Measurements from ENCODE around the gene PFKFB2.

The PFKFB2 gene

GRCh38 chr1:207022996-207023679 lies 29.9 kb upstream of the PFKFB2 start:
- H3K4me3 ChIP-seq (ENCODE audit: insufficient read depth in 1 of 2, low read depth in 1 of 2, low read length in 2 of 2), result no peak overlapping the region
- no peak overlapping the region for H3K4me2 ChIP-seq (ENCODE audit: low read length, poor library complexity, severe bottlenecking)
- no peaks in the 10 kb centered on the region for H3K27me3 ChIP-seq (ENCODE audit: control insufficient read depth in 1 of 2, insufficient read depth in 1 of 2, low read length in 2 of 2)
- no peak overlapping the region for H4K8ac ChIP-seq (ENCODE audit: low read length)
- no peak overlapping the region for H2BK5ac ChIP-seq (ENCODE audit: low read depth, low read length, poor library complexity, severe bottlenecking)
- H3K9ac ChIP-seq (ENCODE audit: low read length), result no peak overlapping the region
- H2AFZ ChIP-seq (ENCODE audit: low read depth, low read length), result no peak overlapping the region
- H3K4me1 ChIP-seq (ENCODE audit: control insufficient read depth, insufficient read depth, low read depth, low read length), result peaks cover 22% of the 10 kb centered on the region
- peak overlapping the region in 1 of 2 experiments; percentile 45 for H3K14ac ChIP-seq (ENCODE audit: low read length in 2 of 2)
- H3K18ac ChIP-seq (ENCODE audit: low read depth in 1 of 2, low read length in 2 of 2), result no peak overlapping the region
- H3K36me3 ChIP-seq (ENCODE audit: control insufficient read depth in 1 of 2, insufficient read depth in 2 of 2, low read depth in 1 of 2, low read length in 2 of 2), result no peaks in the 10 kb centered on the region
- no peaks in the 10 kb centered on the region for H3K9me3 ChIP-seq (ENCODE audit: control insufficient read depth, low read length)
- 94% methylated on average over 8 of the region's 8 CpGs for WGBS
- H4K91ac ChIP-seq (ENCODE audit: low read length), result no peak overlapping the region
- no peak overlapping the region for H2BK120ac ChIP-seq (ENCODE audit: low read depth, low read length)
- no peak overlapping the region for H3K27ac ChIP-seq (ENCODE audit: low read length, poor library complexity, severe bottlenecking)
- no peak for DNase-seq
- H2BK12ac ChIP-seq (ENCODE audit: low read length in 2 of 2), result no peak overlapping the region
- H2AK5ac ChIP-seq (ENCODE audit: low read length, severe bottlenecking), result peak overlapping the region; percentile 71
- H3K4ac ChIP-seq (ENCODE audit: low read depth in 1 of 2, low read length in 2 of 2), result no peak overlapping the region
- no peak overlapping the region for H3K23ac ChIP-seq (ENCODE audit: low read length in 2 of 2)
- H2BK15ac ChIP-seq (ENCODE audit: low read depth, poor library complexity, severe bottlenecking), result no peak overlapping the region
- H3K79me1 ChIP-seq (replicated peaks; ENCODE audit: low read length, poor library complexity, severe bottlenecking), result no peaks in the 10 kb centered on the region

- Histone ChIP-seq H3K9me3 (ENCODE audit: control insufficient read depth, low read length) (no peaks in the 10 kb centered on the region), H4K91ac (ENCODE audit: low read length) (peak overlapping the region; percentile 14), H3K79me1 (replicated peaks; ENCODE audit: low read length, poor library complexity, severe bottlenecking) (no peaks in the 10 kb centered on the region), H2AFZ (ENCODE audit: low read depth, low read length) (peak overlapping the region; percentile 36), H2BK12ac (ENCODE audit: low read length in 2 of 2) (peak overlapping the region; percentile 38 to 61), H2BK5ac (ENCODE audit: low read depth, low read length, poor library complexity, severe bottlenecking) (peak overlapping the region; percentile 66), H2AK5ac (ENCODE audit: low read length, severe bottlenecking) (peak overlapping the region; percentile 13), H3K18ac (ENCODE audit: low read depth in 1 of 2, low read length in 2 of 2) (peak overlapping the region; percentile 1 to 70), H3K14ac (ENCODE audit: low read length in 2 of 2) (no peak overlapping the region), H2BK15ac (ENCODE audit: low read depth, poor library complexity, severe bottlenecking) (peak overlapping the region; percentile 33), H3K4me3 (ENCODE audit: insufficient read depth in 1 of 2, low read depth in 1 of 2, low read length in 2 of 2) (no peak overlapping the region), H3K23ac (ENCODE audit: low read length in 2 of 2) (no peak overlapping the region), H2BK120ac (ENCODE audit: low read depth, low read length) (peak overlapping the region; percentile 77), H3K27me3 (ENCODE audit: control insufficient read depth in 1 of 2, insufficient read depth in 1 of 2, low read length in 2 of 2) (no peaks in the 10 kb centered on the region), H3K4ac (ENCODE audit: low read depth in 1 of 2, low read length in 2 of 2) (peak overlapping the region; percentile 7 to 32), H4K8ac (ENCODE audit: low read length) (peak overlapping the region; percentile 27), H3K9ac (ENCODE audit: low read length) (no peak overlapping the region), H3K4me1 (ENCODE audit: control insufficient read depth, insufficient read depth, low read depth, low read length) (peaks cover 22% of the 10 kb centered on the region), H3K27ac (ENCODE audit: low read length, poor library complexity, severe bottlenecking) (peak overlapping the region; percentile 99), H3K4me2 (ENCODE audit: low read length, poor library complexity, severe bottlenecking) (no peak overlapping the region), H3K36me3 (ENCODE audit: control insufficient read depth in 1 of 2, insufficient read depth in 2 of 2, low read depth in 1 of 2, low read length in 2 of 2) (no peaks in the 10 kb centered on the region)
- WGBS, result 75% methylated on average over 13 of the region's 18 CpGs
- DNase-seq, result no peak
Observed at GRCh38 chr1:207024202-207025145, 28.6 kb upstream of the PFKFB2 start.

GRCh38 chr1:207025146-207025880 lies 27.8 kb upstream of the PFKFB2 start:
- no peaks in the 10 kb centered on the region for H3K79me1 ChIP-seq (replicated peaks; ENCODE audit: low read length, poor library complexity, severe bottlenecking)
- peak overlapping the region; percentile 26 to 83 for H3K18ac ChIP-seq (ENCODE audit: low read depth in 1 of 2, low read length in 2 of 2)
- no peak overlapping the region for H2AFZ ChIP-seq (ENCODE audit: low read depth, low read length)
- H2BK5ac ChIP-seq (ENCODE audit: low read depth, low read length, poor library complexity, severe bottlenecking), result peak overlapping the region; percentile 77
- H3K4me1 ChIP-seq (ENCODE audit: control insufficient read depth, insufficient read depth, low read depth, low read length), result peaks cover 22% of the 10 kb centered on the region
- no peak overlapping the region for H3K23ac ChIP-seq (ENCODE audit: low read length in 2 of 2)
- peak; percentile 41 for DNase-seq
- no peaks in the 10 kb centered on the region for H3K27me3 ChIP-seq (ENCODE audit: control insufficient read depth in 1 of 2, insufficient read depth in 1 of 2, low read length in 2 of 2)
- H2AK5ac ChIP-seq (ENCODE audit: low read length, severe bottlenecking), result peak overlapping the region; percentile 93
- H2BK120ac ChIP-seq (ENCODE audit: low read depth, low read length), result peak overlapping the region; percentile 6
- H4K8ac ChIP-seq (ENCODE audit: low read length), result peak overlapping the region; percentile 87
- WGBS, result 49% methylated on average over 4 of the region's 5 CpGs
- H3K27ac ChIP-seq (ENCODE audit: low read length, poor library complexity, severe bottlenecking), result peak overlapping the region; percentile 99
- H3K9me3 ChIP-seq (ENCODE audit: control insufficient read depth, low read length), result no peaks in the 10 kb centered on the region
- no peaks in the 10 kb centered on the region for H3K36me3 ChIP-seq (ENCODE audit: control insufficient read depth in 1 of 2, insufficient read depth in 2 of 2, low read depth in 1 of 2, low read length in 2 of 2)
- no peak overlapping the region for H3K9ac ChIP-seq (ENCODE audit: low read length)
- H4K91ac ChIP-seq (ENCODE audit: low read length), result peak overlapping the region; percentile 19
- H2BK15ac ChIP-seq (ENCODE audit: low read depth, poor library complexity, severe bottlenecking), result peak overlapping the region; percentile 33
- H3K14ac ChIP-seq (ENCODE audit: low read length in 2 of 2), result peak overlapping the region in 1 of 2 experiments; percentile 72
- no peak overlapping the region for H3K4ac ChIP-seq (ENCODE audit: low read depth in 1 of 2, low read length in 2 of 2)
- H2BK12ac ChIP-seq (ENCODE audit: low read length in 2 of 2), result peak overlapping the region in 1 of 2 experiments; percentile 29
- H3K4me2 ChIP-seq (ENCODE audit: low read length, poor library complexity, severe bottlenecking), result peak overlapping the region; percentile 33
- H3K4me3 ChIP-seq (ENCODE audit: insufficient read depth in 1 of 2, low read depth in 1 of 2, low read length in 2 of 2), result no peak overlapping the region
